HFF-Myc (cell line): ENCODE measurements around the gene TCN2.
"Not testable (repeated sequence)": the region's sequence is repeated elsewhere in the genome, so short reads cannot be mapped to it uniquely, and the experiment has no call there.

ENCODE experiments used
- DNase-seq: peaks from one replicate; pipeline ENCODE4 v3.0.0-alpha.2; 2011; ENCODE audit warnings: low read depth; ENCODE audit errors: extremely low read depth
- H3K4me3 ChIP-seq: replicated peaks from 2 replicates; pipeline ENCODE4 v1.5.1; 2011; ENCODE audit warnings: low read depth, mild to moderate bottlenecking, control low read depth, low read length
- TF ChIP-seq, protein P1 (sequence below): IDR thresholded peaks from 2 replicates; pipeline ENCODE4 v1.5.1; 2012; ENCODE audit warnings: mild to moderate bottlenecking, low read depth, low read length, control low read depth; ENCODE audit errors: missing control alignments

TCN2 gene

DNA sequence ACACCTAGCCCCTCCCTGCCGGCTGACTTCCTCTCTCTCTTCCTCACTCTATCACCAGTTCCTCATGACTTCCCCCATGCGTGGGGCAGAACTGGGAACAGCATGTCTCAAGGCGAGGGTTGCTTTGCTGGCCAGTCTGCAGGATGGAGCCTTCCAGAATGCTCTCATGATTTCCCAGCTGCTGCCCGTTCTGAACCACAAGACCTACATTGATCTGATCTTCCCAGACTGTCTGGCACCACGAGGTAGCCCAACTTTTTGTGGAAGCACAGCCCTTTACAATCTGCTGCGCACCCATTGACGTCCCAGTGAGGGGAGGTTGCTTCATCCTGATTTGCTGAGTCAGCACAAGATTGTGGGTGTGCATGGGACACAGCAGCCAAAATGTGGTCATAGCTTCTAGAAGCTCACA is 8.6 kb downstream of the TCN2 start:
- TF ChIP-seq, protein P1, sequence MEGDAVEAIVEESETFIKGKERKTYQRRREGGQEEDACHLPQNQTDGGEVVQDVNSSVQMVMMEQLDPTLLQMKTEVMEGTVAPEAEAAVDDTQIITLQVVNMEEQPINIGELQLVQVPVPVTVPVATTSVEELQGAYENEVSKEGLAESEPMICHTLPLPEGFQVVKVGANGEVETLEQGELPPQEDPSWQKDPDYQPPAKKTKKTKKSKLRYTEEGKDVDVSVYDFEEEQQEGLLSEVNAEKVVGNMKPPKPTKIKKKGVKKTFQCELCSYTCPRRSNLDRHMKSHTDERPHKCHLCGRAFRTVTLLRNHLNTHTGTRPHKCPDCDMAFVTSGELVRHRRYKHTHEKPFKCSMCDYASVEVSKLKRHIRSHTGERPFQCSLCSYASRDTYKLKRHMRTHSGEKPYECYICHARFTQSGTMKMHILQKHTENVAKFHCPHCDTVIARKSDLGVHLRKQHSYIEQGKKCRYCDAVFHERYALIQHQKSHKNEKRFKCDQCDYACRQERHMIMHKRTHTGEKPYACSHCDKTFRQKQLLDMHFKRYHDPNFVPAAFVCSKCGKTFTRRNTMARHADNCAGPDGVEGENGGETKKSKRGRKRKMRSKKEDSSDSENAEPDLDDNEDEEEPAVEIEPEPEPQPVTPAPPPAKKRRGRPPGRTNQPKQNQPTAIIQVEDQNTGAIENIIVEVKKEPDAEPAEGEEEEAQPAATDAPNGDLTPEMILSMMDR, result no peak
- no peak for DNase-seq

DNA sequence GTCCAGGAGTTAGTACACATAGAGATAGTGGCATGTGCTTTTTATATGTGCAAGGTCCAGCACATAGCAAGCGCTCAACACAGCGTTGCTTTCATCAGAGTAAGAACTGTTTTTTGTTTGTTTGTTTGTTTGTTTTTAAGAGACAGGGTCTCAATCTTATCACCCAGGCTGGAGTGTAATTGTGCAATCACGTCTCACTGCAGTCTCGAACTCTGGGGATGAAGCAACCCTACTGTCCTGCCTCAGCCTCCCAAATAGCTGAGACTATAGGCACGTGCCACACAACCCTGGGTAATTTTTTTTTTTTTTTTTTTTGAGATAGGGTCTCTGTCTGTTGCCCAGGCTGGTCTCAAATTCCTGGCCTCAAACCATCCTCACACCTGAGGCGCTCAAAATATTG is 10.8 kb downstream of the TCN2 start:
- H3K4me3 ChIP-seq, result no peak overlapping the region
- TF ChIP-seq, protein P1, result no peak
- DNase-seq, result no peak

More for the DNA sequence above, 8.6 kb downstream of the TCN2 start:
- no peak overlapping the region for H3K4me3 ChIP-seq

DNA sequence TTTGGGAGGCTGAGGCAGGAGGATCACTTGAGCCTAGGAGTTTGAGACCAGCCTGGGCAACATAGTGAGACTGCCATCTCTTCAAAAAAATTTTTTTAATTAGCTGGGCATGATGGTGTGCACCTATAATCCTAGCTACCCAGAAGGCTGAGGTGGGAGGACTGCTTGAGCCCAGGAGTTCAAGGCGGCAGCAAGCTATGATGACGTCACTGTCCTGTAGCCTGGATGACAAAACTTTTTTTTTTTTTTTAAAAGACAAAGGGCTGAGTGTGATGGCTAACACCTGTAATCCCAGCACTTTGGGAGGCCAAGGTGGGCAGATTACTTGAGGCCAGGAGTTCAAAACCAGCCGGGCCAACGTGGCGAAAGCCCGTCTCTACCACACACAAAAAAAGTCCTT is 12.9 kb downstream of the TCN2 start:
- H3K4me3 ChIP-seq, DNase-seq: not testable (repeated sequence)

DNA sequence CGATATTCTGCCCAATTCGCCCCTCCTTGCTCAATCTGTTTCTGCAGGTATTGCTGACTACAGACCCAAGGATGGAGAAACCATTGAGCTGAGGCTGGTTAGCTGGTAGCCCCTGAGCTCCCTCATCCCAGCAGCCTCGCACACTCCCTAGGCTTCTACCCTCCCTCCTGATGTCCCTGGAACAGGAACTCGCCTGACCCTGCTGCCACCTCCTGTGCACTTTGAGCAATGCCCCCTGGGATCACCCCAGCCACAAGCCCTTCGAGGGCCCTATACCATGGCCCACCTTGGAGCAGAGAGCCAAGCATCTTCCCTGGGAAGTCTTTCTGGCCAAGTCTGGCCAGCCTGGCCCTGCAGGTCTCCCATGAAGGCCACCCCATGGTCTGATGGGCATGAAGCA is 19.4 kb downstream of the TCN2 start:
- TF ChIP-seq, protein P1, result no peak
- no peak overlapping the region for H3K4me3 ChIP-seq
- no peak for DNase-seq

DNA sequence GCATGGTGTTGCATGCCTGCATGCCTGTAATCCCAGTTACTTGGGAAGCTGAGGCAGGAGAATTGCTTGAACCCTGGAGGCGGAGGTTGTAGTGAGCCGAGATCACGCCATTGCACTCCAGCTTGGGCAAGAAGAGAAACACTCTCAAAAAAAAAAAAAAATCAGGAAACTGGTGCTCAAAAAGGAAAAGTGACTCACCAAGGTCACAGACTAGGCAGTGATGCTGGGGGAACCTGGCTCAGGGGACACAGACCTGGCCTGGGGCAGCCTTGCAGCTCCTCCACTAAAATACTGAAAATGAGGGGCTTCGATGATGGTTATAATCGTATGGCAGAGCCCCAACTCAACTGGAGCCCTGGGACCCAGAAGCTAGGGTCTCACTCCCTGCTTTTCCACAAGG is 20.5 kb downstream of the TCN2 start:
- TF ChIP-seq, protein P1, result no peak
- no peak for DNase-seq
- no peak overlapping the region for H3K4me3 ChIP-seq

DNA sequence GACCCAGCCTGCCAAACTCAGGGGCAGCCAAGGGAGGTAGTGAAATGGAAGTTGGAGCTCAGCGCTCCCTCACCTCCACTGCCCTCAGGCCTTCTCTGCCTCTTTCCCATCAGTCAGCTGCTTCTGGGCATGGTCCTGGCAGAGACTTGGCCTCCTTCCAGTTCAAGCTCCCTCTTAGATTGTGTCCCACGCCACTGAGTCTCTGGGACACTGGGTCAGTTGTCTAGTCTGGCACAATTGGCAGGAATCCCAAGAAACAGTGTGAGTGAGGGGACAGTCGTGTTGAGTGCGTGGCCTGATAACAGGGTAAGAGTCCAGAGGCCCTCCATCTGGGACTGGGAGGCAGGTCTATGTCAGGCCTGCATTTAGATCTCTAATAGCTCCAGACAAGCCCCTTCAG is 21.5 kb downstream of the TCN2 start:
- TF ChIP-seq, protein P1, result no peak
- no peak overlapping the region for H3K4me3 ChIP-seq
- DNase-seq, result no peak

DNA sequence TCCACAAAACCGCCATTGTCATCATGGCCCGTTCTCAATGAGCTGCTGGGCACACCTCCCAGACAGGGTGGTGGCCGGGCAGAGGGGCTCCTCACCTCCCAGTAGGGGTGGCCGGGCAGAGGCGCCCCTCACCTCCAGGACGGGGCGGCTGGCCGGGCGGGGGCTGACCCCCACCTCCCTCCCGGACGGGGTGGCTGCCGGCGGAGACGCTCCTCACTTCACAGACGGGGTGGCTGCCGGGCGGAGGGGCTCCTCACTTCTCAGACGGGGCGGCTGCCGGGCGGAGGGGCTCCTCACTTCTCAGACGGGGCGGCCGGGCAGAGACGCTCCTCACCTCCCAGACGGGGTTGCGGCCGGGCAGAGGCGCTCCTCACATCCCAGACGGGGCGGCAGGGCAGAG is 24.5 kb downstream of the TCN2 start:
- H3K4me3 ChIP-seq, DNase-seq: not testable (repeated sequence)

DNA sequence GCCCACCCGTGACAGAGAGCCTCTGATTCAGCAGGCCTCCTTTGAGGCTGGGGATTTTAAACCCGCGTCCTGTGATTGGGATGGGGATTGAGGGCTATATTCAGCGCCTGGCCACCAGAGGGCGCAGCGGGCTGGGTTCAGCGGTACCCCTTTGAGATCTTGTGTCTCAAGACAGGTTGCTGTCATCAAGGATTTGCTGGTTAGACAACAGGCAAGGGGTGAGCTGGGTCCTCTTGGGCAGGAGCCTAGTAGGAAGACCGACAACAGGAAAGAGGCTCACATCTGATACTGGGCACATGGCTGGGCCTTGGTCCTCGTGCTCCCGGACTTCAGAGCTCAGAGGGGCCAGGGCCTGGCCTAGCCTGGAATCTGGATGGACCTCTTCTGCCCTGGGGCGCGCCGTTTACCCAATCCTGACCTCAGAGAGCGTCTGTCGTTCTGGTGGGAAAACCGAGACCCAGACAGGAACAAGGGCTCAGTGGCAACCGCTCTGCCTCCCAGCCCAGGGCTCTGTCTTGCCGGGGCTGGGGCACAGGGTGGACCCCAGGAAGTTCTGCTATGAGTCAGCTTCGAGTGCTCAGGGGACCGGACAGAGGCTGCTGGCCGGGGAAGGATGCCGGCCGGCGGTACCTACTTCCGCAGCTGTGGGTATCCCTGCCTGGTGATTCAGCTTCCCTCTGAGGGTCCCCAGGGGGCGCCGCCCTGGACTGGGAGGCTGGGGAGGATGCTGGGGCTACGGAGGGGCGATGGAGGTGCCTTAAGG is 27.7 kb downstream of the TCN2 start:
- H3K4me3 ChIP-seq, result peak overlapping the region; percentile 40
- TF ChIP-seq, protein P1, result peak; percentile 96
- peak; percentile 73 for DNase-seq
